ENCODE measurements around the gene LYRM1. TPM values are rescaled to one million over a fixed set of nuclear protein-coding genes. Genes with fewer than 3 reads are reported as not detected.
A peak's percentile ranks its signal among the peaks of the same experiment; 100 is the strongest.
"Not testable (repeated sequence)": the region's sequence is repeated elsewhere in the genome, so short reads cannot be mapped to it uniquely, and the experiment has no call there.

The LYRM1 gene
- total RNA-seq, 1 donor from 2014 or later, result 33.9 TPM

- ATAC-seq (no peak), DNase-seq (ENCODE audit: low spot score) (no peak)
Observed at GRCh38 chr16:20931066-20931600, 30.6 kb downstream of the LYRM1 start.

- no peak for ATAC-seq
- DNase-seq (ENCODE audit: low spot score), result no peak
Observed at GRCh38 chr16:20933589-20933988, 33.0 kb downstream of the LYRM1 start.

- ATAC-seq, result no peak
- DNase-seq (ENCODE audit: low spot score), result no peak
Observed at GRCh38 chr16:20937736-20938135, 37.2 kb downstream of the LYRM1 start.

GRCh38 chr16:20938426-20938825 lies 37.9 kb downstream of the LYRM1 start:
- no peak for ATAC-seq
- no peak for DNase-seq (ENCODE audit: low spot score)

- DNase-seq (ENCODE audit: low spot score) (no peak), ATAC-seq (no peak)
Observed at GRCh38 chr16:20939611-20940010, 39.0 kb downstream of the LYRM1 start.

- ATAC-seq, result no peak
- DNase-seq (ENCODE audit: low spot score), result no peak
Observed at GRCh38 chr16:20940871-20941635, 40.5 kb downstream of the LYRM1 start.

- ATAC-seq, result no peak
- DNase-seq (ENCODE audit: low spot score), result no peak
Observed at GRCh38 chr16:20941636-20941926, 41.0 kb downstream of the LYRM1 start.

GRCh38 chr16:20942256-20942655 lies 41.7 kb downstream of the LYRM1 start:
- ATAC-seq, result no peak
- DNase-seq (ENCODE audit: low spot score), result no peak

GRCh38 chr16:20944861-20945574 lies 44.4 kb downstream of the LYRM1 start:
- ATAC-seq, result peak; percentile 62
- DNase-seq (ENCODE audit: low spot score), result no peak

- not testable (repeated sequence) for ATAC-seq; DNase-seq (ENCODE audit: low spot score)
Observed at GRCh38 chr16:20945575-20945875, 45.0 kb downstream of the LYRM1 start.

GRCh38 chr16:20946015-20946629 lies 45.6 kb downstream of the LYRM1 start:
- no peak for ATAC-seq
- DNase-seq (ENCODE audit: low spot score), result no peak

- no peak for DNase-seq (ENCODE audit: low spot score)
- no peak for ATAC-seq
Observed at GRCh38 chr16:20948444-20948843, 47.9 kb downstream of the LYRM1 start.

GRCh38 chr16:20949660-20950059 lies 49.1 kb downstream of the LYRM1 start:
- ATAC-seq (no peak), DNase-seq (ENCODE audit: low spot score) (no peak)

- ATAC-seq (no peak), DNase-seq (ENCODE audit: low spot score) (no peak)
Observed at GRCh38 chr16:20950294-20950693, 49.7 kb downstream of the LYRM1 start.

GRCh38 chr16:20952139-20952920 lies 51.8 kb downstream of the LYRM1 start:
- DNase-seq (ENCODE audit: low spot score), result no peak
- ATAC-seq, result no peak

- DNase-seq (ENCODE audit: low spot score) (no peak), ATAC-seq (no peak)
Observed at GRCh38 chr16:20954574-20954973, 54.0 kb downstream of the LYRM1 start.

GRCh38 chr16:20956319-20956718 lies 55.7 kb downstream of the LYRM1 start:
- ATAC-seq (no peak), DNase-seq (ENCODE audit: low spot score) (no peak)

- DNase-seq (ENCODE audit: low spot score) (no peak), ATAC-seq (no peak)
Observed at GRCh38 chr16:20957153-20957552, 56.6 kb downstream of the LYRM1 start.

- ATAC-seq (no peak), DNase-seq (ENCODE audit: low spot score) (no peak)
Observed at GRCh38 chr16:20960899-20961298, 60.3 kb downstream of the LYRM1 start.

- DNase-seq (ENCODE audit: low spot score) (no peak), ATAC-seq (no peak)
Observed at GRCh38 chr16:20968765-20969164, 68.2 kb downstream of the LYRM1 start.

GRCh38 chr16:20969386-20969785 lies 68.8 kb downstream of the LYRM1 start:
- ATAC-seq (no peak), DNase-seq (ENCODE audit: low spot score) (no peak)
